NCI-H748 (cell line): Measurements from ENCODE around the gene ANTXR1.

ENCODE experiments used
- DNase-seq: peaks from one replicate; lab custom pipeline; 2025; ENCODE audit not compliant: unreplicated experiment; lab: John Stamatoyannopoulos, UW

Gene ANTXR1

DNA sequence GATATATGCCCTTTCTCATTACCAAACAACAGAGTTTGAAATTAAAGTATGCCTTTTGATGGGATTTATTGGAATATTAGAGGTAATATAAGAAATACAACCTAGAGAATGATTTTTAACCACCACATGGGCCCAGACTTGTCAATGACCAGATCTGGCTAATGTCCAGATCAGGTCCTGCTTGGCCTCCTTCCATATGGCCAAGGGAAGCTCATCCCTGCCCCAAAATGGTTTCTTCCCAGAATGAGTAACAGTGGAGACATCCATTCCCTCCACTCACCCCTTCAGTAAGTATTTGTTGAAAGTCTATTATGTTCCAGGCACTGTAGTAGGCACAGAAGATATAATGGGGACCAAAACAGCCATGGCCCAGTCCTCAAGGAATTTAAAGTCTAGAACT is 54.9 kb downstream of the ANTXR1 start:
- DNase-seq, result no peak

DNA sequence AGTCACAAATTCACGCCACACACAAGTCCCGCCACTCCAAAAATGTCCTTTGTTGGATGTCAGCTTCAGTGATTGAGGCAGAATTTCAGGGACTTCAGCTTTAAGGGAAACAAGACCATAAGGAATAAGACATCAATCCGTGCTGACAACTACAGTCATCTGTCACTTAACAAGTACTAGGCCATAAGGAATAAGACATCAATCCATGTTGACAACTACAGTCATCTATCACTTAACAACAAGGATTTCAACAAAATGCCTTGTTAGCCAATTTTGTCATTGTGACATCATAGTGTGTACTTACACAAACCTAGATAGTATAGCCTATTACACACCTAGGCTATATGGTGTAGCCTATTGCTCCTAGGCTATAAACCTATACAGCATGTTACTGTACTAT is 58.0 kb downstream of the ANTXR1 start:
- DNase-seq, result no peak

DNA sequence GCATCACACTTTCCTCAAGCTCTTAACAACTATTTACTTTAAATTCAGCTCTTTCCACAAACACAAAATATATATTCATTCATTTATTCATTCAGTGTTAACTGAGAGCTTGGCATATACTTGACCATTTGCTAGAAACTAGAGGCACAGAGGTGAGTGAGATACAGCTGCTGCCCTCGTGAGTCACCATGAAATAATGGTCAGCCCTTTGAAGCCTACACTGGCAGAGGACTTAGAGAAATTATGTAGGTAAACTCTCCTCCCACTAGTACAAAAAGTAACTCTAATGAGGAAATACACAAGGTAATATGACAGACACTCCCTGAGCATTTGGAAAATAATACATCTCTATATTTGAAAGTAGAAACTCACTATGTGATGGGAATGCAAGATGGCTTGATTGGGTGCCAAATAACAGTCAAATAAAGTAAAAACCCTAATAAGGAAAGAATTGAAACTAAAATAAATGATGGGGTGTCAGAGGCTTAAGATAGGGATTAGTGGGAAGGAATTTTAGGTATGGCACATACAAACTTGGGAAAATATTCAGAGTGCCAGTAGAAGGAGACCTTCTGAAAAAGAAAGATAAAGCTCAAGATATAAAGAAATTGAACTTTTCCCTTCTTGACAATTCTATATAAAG is 61.1 kb downstream of the ANTXR1 start:
- DNase-seq, result no peak

DNA sequence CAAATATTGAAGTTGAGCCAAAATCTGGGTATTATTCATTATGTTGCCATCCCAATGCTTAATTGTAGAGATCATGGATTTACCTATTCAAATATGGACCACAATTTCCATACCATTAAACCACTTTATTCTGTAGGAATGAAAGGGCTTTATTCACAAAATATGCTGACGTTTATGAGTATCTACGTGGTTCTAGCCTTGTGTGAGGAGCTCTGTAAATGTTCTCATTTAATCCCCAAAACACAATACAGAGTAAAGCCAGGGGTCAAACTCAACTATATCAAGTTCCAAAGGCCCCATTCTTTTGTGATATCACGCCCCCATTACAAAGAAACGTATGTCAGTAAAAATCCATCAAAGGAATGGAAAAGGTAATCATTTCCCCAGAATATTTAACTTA is 61.9 kb downstream of the ANTXR1 start:
- DNase-seq, result no peak

DNA sequence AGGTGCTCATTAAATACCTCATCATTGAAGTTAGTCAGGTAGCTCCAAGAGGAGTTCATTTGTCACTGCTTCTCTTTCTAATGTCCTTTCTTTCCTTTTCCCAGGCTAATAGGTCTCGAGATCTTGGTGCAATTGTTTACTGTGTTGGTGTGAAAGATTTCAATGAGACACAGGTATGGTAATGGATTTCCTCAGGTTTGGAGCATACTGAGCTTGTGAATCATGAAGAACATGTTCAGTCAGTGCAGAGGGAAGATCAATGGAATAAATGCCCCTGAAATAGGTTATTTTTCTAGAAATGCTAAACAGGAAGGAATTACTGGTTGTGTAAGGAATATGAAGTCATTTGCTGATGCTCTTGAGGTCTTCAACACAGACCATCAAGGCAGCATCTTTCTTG is 62.5 kb downstream of the ANTXR1 start:
- DNase-seq, result no peak

DNA sequence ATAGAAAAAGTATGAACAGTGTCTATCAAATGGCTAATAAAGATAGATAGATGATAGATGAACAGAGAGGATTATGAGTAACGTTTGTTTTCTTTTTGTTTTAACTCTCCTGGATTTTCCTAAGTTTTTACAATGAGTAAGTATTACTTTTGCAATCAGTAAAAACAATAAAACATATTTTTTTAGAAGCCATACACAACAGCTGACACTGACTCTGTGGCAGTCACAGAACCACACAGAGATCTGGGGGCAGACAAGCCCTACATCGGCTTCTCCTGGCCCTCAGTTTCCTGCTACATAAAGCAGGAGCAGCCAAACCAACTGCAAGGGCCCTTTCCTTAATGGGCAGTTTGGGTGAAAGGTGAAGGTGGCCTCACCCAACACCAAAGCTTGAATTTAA is 63.6 kb downstream of the ANTXR1 start:
- no peak for DNase-seq

DNA sequence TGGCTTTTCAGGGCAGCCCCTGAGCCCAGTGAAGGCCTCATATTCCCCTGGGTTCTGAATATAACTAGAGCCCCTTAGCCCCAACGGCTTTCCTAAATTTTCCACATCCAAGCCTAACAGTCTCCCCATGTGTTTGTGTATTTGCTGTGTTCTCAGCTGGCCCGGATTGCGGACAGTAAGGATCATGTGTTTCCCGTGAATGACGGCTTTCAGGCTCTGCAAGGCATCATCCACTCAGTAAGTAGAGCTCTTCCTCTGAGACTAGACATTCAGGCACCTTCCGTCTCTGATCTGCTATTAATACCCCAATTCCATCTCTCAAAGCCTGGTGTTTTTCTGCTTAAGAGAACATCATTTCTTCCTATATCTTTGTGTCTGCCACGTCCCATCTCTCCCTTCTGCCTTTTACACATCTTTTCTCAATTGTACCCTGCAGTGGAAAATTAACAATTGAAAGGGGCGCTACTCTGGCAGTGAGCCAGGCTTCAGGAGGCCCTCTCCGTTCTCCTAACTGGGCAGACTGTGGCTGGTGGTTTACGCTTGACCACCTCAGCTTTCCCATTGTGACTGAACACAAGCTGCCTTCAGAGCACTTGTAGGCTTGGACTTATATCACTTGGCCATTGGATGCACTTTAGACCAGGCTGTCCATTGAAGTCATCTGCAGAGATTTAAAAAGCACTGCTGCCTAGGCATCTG is 64.4 kb downstream of the ANTXR1 start:
- peak; percentile 32 for DNase-seq

DNA sequence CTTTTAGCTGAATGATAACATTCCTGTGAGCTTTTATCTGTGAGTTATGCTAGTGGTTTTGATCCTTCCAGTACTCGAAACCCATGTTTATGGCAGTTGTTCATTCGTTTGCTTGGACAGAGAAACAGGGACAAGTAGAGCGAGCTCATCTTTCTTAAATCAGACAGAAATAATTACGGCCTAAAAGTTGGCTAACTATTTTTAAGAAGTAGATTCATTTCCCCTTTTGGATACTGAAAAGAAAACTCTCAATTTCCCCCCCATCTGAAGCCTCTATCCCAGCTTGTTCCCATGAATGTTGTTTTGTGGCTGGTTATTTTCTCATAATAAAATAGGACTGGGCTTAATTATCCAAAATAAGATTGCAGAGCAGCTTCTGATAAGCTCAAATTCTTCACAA is 67.1 kb downstream of the ANTXR1 start:
- DNase-seq, result no peak

DNA sequence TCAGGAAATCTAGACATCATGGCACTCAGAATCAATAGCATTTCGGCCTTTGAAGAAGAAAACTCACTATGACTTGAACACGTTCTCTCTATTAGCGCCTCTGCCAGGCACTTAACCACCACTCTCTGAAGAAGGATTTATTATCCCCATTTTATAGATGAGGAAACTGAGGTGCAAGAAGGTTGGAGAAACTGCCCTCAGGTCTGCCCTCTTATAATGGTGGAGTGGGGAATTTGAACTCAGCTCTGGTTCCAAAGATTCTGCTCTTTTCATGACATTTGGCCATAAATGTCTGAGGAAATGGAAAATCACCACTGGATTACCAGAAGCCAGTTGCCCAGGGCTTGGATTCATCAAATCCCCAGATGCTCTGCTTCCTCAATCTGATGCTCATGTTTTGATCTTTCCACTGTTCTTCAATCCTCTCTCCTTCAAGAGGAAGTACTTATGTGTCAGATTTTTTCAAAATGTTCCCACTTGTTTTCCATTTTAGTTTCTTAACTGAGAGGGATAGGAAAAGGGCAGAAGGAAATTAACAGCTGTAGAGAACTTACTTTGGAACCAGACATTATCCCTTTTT is 68.1 kb downstream of the ANTXR1 start:
- DNase-seq, result no peak

DNA sequence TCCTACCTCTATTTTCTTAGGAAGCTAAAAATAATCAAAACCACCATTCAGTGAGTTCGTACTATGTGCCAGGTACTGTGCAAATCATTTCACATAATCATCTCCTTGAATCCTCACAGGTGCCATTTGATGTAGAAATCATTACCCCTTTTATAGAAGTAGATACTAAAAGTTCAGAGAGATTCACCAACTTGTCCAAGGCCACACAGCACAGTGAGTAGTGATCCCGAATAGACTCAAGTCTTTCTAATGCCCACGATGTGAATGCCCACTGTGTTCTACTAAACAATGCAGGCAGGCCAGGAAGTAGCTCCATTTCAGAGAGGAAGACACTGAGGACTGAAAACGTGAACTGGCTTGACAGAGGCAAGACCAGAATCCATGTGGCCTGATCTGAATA is 68.8 kb downstream of the ANTXR1 start:
- no peak for DNase-seq

DNA sequence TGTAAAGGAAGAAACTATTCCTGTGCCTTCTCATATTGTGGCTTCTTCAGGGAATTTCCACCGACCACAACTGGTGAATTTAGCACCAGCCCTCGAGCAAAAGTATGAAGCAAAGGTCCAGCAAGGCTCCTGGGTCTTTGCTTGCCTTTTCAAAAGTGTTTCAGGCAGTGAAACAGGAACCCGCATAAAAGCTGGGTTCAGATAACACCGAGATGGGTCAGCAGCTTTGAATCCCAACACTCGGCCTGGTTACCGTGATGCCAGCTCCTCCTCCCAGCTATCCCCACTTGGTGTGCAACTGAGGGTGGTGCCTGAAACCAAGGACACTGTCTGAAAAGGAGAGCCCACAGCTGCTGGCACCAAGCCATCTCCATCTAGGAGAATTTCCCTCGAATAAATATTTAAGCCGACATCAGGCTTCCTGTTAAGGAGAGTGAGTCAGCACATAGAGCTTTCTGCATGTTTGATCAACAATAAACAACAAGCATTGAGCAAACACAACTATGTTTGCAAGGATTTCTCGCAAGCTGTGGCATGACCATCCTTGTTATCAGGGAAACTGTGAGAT is 69.5 kb downstream of the ANTXR1 start:
- DNase-seq, result peak; percentile 78

DNA sequence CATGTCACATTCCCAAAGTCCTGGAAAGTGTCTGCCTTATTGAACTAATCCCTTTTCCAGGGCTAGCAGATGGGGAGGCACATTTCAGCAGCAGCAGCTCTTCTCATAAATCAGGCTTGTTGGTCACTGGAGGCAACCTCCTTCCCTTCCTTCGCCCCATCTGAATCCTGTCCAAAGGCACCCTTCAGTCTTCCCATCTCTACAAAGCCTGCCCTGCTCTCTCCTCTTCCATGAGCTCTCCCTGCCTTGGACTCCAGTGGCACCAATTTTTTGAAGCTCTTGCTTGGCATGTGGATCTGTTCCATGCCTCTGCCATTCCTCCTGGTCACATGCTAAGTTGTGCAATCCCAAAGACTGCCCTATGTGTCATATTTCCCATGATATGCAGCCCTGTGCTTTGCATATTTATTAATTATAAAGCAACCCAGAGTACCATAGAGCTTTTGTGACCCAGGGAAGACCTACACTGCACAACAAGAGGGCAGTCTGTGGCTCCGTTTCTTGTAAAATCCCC is 70.3 kb downstream of the ANTXR1 start:
- no peak for DNase-seq

DNA sequence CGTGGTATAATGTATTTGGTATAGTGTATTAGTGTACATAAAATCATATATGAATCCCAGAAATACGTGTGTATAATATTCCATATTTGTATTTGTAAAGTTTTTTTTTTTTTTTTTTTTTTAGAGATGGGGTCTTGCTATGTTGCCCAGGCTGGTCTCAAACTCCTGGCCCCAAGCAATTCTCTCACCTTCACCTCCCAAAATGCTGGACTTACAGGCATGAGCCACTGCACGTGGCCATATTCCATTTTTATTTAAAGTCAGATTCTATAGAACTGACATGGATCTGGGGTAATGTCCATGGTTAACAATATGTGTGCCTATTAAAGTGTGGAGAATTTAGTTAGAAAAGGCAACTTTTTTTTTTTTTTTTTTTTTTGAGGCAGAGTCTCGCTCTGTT is 71.5 kb downstream of the ANTXR1 start:
- no peak for DNase-seq

DNA sequence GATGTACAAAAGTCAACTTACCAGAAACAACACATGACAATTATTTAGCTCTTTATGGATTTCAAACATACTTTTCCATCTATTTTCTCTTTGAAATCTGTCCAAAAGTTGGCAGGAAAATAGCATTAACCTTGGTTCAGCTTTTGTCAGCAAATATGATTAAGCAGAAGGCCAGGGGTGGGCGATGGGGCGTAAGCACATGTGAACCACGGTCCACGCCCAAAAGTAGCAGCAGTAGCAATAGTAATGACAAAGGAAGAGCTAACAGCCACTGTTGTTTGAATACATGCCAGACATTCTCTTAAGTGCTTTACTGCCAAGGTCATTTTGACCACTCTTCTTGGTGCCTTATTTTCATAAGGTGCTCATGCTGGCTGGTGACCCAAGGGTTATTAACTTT is 73.5 kb downstream of the ANTXR1 start:
- no peak for DNase-seq

DNA sequence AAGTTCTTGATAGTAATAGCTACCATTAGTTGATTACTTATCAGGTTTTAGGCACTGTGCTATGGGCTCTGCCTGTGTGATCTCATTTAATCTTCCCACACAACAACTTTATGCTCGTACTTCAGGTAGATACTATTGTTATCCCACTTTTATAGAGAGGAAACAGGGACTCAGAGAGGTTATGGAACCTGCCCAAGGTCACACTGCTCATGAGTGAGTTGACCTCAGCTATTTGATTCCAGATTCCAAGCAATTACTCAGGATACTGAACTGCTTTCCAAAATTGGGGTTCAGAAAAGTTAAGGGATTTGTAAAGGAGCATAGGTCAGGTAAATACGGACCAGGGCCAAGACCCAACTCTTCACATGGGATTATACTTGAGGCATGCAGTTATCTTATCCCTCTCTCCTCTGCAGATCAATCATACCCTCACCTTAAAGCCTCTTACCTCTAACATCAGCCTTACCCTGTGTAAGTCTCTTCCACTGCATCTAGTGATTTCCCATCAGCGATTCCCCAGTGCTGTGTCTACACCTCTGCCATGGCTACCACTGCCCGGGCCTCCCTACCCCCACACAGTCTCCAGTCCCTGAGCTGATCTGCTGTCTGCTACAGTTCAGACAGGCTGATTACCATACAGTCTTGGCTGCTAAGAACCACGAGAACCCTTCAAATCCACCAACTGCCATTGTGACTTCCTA is 74.4 kb downstream of the ANTXR1 start:
- DNase-seq, result no peak

DNA sequence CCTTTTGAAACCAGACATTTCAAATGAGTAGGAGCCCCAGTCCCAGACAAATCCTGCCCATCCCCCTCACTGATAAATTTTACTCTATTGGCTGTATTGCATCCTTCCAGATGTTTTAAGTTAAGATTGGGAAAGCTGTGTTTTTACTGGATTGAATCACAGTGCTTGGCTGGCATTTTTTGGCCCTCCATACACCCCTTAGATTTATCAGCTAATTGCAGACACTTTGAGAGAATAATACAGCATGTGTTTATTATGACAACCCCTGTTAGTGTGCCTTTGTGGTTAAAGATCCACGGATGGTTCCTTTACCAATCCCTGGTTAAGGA is 74.9 kb downstream of the ANTXR1 start:
- DNase-seq, result no peak

DNA sequence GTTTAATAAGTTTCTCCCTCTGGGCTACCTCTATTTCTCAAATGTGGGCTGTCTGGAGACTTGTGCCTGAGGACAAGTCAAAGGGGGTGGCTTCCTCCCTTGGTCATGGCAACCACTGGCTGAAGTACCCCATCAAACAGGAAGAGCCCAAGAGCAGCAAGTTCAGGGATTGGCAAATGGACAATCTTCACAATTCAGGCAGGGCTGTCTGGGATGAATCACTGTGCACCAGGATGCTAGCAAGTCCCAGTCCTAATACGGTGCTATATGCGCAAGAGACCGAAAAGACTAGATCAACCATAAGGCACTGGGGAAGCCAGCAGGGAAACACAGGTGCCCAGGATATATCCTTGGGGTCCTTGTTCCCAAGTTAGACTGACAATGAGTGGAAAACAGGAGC is 75.5 kb downstream of the ANTXR1 start:
- DNase-seq, result no peak

DNA sequence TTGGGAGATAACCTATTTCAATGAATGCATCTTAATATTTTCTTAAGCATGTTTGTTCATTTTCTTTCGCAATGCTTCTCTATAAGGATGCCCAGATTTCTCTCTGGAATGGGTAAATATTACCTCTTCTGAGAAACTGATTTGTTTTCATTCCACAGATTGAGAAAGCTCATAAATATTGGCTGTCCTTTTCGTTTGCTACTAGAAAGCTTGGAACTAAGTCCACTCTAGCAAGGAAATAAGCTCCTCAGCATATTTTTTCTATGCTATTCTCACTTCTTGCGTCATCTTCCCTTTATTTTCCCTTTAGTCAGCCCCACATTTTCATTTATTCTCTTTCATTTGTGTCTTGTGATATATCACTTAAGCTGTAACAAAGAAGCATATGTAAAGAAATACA is 76.3 kb downstream of the ANTXR1 start:
- DNase-seq, result no peak

DNA sequence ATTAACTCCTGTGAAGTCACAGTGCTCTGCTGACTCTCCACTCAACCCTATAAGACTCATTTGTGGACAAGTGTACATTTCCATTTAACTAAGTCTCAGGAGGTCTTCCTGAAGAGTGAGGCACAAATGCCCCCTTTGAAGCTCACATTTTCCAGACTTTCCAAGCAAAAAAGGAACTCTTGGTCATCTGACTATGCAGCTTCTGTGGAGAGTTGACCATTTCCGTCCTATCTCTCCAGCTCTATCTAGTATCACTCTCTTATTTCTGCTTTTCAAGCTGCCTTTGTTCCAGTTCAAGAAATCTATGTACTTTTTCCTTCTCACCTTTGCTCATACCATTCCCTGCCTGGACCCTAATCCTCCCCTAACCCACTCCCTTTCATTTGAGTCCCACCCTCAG is 77.0 kb downstream of the ANTXR1 start:
- no peak for DNase-seq

DNA sequence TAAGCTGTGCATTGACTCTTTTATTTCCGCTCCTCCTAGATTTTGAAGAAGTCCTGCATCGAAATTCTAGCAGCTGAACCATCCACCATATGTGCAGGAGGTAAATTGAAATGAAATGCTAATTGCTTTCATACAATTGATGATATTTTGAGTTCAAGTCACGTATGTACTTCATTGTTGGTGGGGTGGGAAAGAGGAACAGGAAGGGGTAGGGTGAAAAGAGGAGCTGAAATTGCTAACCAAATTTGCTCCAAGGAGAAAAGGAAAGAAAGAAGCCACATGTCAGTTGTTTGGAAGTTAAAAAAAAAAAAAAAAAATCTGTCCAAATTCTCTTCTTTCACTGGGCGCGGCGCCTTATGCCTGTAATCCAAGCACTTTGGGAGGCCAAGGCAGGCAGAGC is 77.8 kb downstream of the ANTXR1 start:
- no peak for DNase-seq

DNA sequence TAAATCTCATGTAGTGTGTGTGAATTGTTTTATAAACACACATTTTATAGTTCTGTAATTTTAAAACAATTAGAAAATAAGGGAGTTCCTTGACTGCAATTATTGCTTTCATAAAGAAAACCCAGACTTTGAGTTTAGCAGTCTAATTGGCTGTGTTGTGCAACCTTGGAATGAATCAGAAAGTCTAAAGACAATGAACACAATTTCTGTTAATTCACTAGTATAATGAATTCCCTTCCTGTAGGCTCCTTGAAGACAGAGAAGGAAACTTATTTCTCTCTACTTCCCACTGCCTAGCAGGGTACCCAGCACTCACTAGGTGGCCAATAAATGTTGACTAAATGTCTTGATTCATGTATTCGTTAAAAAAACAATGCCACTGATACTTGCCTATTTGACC is 79.9 kb downstream of the ANTXR1 start:
- DNase-seq, result no peak

DNA sequence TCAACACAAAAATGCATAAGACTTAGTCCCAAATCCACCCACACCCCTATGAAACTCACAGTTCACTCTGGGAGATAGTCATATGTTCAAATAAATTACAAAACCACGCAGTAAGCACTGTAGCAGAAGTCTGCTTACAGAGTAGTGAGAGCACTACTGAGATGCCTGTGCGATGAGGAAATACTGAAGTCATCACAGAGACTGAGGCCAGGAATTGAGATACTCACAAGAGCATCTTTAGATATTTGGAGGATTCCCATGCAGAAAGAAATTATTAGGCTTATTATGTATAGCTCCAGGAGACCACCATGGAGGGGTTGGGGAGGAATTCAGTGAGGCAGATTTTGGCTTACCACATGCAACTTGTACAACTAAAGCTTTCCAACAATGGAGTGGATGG is 82.3 kb downstream of the ANTXR1 start:
- DNase-seq, result no peak
